Calu3 (cell line): ENCODE results near the gene KHDC1. TPM values are rescaled to one million over a fixed set of nuclear protein-coding genes. Genes with fewer than 3 reads are reported as not detected.
A peak's percentile ranks its signal among the peaks of the same experiment; 100 is the strongest.
"Not testable (repeated sequence)": the region's sequence is repeated elsewhere in the genome, so short reads cannot be mapped to it uniquely, and the experiment has no call there.

Experiments
- Bru-seq: library from RNA; stranded (reverse); fragments of 400-500 nt; gene quantifications from one replicate; lab custom pipeline; 2021; lab: Mats Ljungman, UMichigan
- BruChase-seq, 2 experiments: library from RNA; stranded (reverse); fragments of 400-500 nt; gene quantifications; one replicate each; lab custom pipeline; 2021; lab: Mats Ljungman, UMichigan
- BruUV-seq: library from RNA; stranded (reverse); fragments of 400-500 nt; replicated peaks from 2 replicates; lab custom pipeline; 2021; lab: Mats Ljungman, UMichigan
- CTCF ChIA-PET: fragments of 300-600 bp; sonication (Branson Sonifier 250); formaldehyde crosslinking; loops from one replicate; lab custom pipeline; 2022; ENCODE audit warnings: antibody characterized with exemption; lab: Charles Lee
- DNase-seq: peaks from one replicate; pipeline ENCODE4 v3.0.0; 2022
- H3K27ac Mint-ChIP-seq: one replicate; pipeline ENCODE4 v1.8.0; 2022; ENCODE audit warnings: mixed read lengths; ENCODE audit not compliant: unreplicated experiment
- H3K27me3 Mint-ChIP-seq: one replicate; pipeline ENCODE4 v1.8.0; 2022; ENCODE audit warnings: mixed read lengths; ENCODE audit not compliant: unreplicated experiment
- H3K36me3 Mint-ChIP-seq: one replicate; pipeline ENCODE4 v1.8.0; 2022; ENCODE audit warnings: mild to moderate bottlenecking, moderate library complexity, mixed read lengths; ENCODE audit not compliant: insufficient read depth, unreplicated experiment
- H3K4me1 Mint-ChIP-seq: one replicate; pipeline ENCODE4 v1.8.0; 2022; ENCODE audit warnings: mild to moderate bottlenecking, low read depth, mixed read lengths; ENCODE audit not compliant: unreplicated experiment
- H3K4me3 Mint-ChIP-seq: one replicate; pipeline ENCODE4 v1.8.0; 2022; ENCODE audit warnings: mild to moderate bottlenecking, low read depth, moderate library complexity, mixed read lengths; ENCODE audit not compliant: unreplicated experiment
- H3K9me3 Mint-ChIP-seq: one replicate; pipeline ENCODE4 v1.8.0; 2022; ENCODE audit warnings: low read depth, mixed read lengths; ENCODE audit not compliant: unreplicated experiment
- intact Hi-C: fragments of 100-400 bp; cut with micrococcal nuclease; formaldehyde crosslinking; loops from one replicate; pipeline ENCODE4 v1.10.0; 2022; ENCODE audit not compliant: unreplicated experiment
- long read RNA-seq: library from polyadenylated mRNA; stranded (forward); transcript quantifications from one replicate; pipeline ENCODE4 v2.0.0, GENCODE V29; 2022
- total RNA-seq: library from RNA; stranded (reverse); gene quantifications from 2 replicates; pipeline ENCODE4 v1.2.3, GENCODE V29; 2022
- TF ChIP-seq, protein P1 (sequence below): fragments of 200-600 bp; IDR thresholded peaks from one replicate; pipeline ENCODE4 v1.8.0; 2022; ENCODE audit warnings: antibody characterized with exemption; ENCODE audit not compliant: unreplicated experiment

The KHDC1 gene, protein sequence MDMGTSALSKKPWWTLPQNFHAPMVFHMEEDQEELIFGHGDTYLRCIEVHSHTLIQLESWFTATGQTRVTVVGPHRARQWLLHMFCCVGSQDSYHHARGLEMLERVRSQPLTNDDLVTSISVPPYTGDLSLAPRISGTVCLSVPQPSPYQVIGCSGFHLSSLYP
- total RNA-seq (4.9 and 5.0 TPM in 2 replicates), Bru-seq, nascent RNA (percentile 62 among the genes with signal in this experiment), BruChase-seq, experiment 1, labeled RNA remaining after a 6-hour chase (percentile 52 among the genes with signal in this experiment), BruChase-seq, experiment 2, labeled RNA remaining after a 2-hour chase (percentile 55 among the genes with signal in this experiment)
- long read RNA-seq, partial matches to known transcripts, result 0 of 10 reads
- long read RNA-seq, other reads (novel, unspliced or antisense), result 5 of 10 reads

DNA sequence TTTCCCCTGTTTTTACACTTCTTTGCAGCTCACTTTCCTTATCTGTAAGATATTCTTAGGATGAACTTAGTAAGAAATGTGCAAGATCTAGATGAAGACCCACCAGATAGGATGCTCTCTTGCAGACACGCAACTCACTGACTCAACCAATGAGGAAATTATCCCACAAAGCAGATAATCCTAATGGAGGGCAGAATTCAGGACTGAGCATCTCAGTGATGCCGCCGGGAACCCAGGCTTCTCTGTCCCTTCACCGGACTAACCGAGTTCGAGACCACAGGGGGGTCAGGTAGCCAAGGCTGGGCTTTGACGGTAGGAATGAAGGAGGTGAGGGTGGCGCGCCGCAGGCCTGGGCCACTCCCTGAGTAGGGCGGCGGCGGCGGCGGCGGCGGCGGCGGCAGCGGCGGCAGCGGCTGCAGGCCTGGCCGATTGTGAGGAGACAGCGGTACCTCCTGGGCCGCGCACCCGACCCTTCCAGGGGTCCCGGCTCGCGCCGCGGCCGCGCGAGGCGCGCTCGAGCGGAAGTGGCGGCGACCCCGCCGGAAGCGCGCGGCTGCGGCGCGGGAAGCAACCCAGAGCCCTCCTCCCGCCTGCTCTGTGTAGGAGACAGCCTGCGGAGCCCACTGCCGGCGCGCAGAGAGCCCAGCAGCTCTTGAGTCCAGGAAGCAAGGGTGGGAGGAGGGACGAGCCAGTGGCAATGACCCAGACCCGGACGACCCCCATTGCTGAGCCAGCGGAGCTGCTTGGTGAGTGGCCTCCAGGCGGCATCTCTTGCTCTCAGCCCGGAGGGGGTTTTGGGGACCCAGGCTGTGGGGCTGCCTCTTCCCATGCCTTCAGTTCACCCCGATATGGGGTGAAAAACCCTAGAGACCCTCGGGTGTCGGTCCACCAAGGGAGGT lies at the start of gene KHDC1:
Gene KHDC1 (minus strand): TSS at position 526 of the 899 bp plus-strand sequence. CDS start 20,679 bp downstream, outside the sequence.
- H3K27ac Mint-ChIP-seq, result no peak within 1 kb of the TSS
- DNase-seq, result peak; percentile 53
- H3K27me3 Mint-ChIP-seq, result no peaks in the 10 kb centered on the region
- no peaks in the 10 kb centered on the region for H3K9me3 Mint-ChIP-seq
- H3K36me3 Mint-ChIP-seq, result peaks cover 10% of the 10 kb centered on the region
- CTCF ChIA-PET, result no interaction called here
- peak within 1 kb of the TSS; percentile 67 for H3K4me3 Mint-ChIP-seq
- peaks cover 24% of the 10 kb centered on the region for H3K4me1 Mint-ChIP-seq
- TF ChIP-seq, protein P1, sequence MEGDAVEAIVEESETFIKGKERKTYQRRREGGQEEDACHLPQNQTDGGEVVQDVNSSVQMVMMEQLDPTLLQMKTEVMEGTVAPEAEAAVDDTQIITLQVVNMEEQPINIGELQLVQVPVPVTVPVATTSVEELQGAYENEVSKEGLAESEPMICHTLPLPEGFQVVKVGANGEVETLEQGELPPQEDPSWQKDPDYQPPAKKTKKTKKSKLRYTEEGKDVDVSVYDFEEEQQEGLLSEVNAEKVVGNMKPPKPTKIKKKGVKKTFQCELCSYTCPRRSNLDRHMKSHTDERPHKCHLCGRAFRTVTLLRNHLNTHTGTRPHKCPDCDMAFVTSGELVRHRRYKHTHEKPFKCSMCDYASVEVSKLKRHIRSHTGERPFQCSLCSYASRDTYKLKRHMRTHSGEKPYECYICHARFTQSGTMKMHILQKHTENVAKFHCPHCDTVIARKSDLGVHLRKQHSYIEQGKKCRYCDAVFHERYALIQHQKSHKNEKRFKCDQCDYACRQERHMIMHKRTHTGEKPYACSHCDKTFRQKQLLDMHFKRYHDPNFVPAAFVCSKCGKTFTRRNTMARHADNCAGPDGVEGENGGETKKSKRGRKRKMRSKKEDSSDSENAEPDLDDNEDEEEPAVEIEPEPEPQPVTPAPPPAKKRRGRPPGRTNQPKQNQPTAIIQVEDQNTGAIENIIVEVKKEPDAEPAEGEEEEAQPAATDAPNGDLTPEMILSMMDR, result peak; percentile 12
- intact Hi-C loops, result no loop called here
- BruUV-seq, result no TSS peak

- BruUV-seq, intact Hi-C loops, H3K27me3 Mint-ChIP-seq, H3K9me3 Mint-ChIP-seq, DNase-seq, CTCF ChIA-PET: not testable (repeated sequence)
- Mint-ChIP-seq H3K27ac (peak overlapping the region; percentile 65), H3K4me1 (peaks cover 13% of the 10 kb centered on the region), H3K4me3 (peak overlapping the region; percentile 84), H3K36me3 (peaks cover 16% of the 10 kb centered on the region)
Measured at GRCh38 chr6:73310503-73310845, 47.5 kb upstream of the KHDC1 start.

GRCh38 chr6:73309785-73310502 lies 46.9 kb upstream of the KHDC1 start:
- TF ChIP-seq, protein P1, result peak; percentile 62
- Mint-ChIP-seq H3K36me3 (peaks cover 16% of the 10 kb centered on the region), H3K9me3 (no peaks in the 10 kb centered on the region), H3K27ac (peak overlapping the region; percentile 65), H3K27me3 (no peaks in the 10 kb centered on the region), H3K4me1 (peaks cover 13% of the 10 kb centered on the region), H3K4me3 (peak overlapping the region; percentile 84)
- peak; percentile 74 for DNase-seq
- intact Hi-C loops, result no loop called here
- BruUV-seq, result TSS peak; percentile 32
- CTCF ChIA-PET, result interaction anchor here (0.7 to 0.9 kb wide), 3 partner anchors 16 to 127 kb away, joined by 3 to 4 read pairs (median 3); no protein-coding TSS in a partner anchor

- Mint-ChIP-seq H3K4me3 (peak overlapping the region; percentile 84), H3K36me3 (peaks cover 16% of the 10 kb centered on the region), H3K27ac (peak overlapping the region; percentile 65), H3K27me3 (no peaks in the 10 kb centered on the region), H3K4me1 (peaks cover 13% of the 10 kb centered on the region), H3K9me3 (no peaks in the 10 kb centered on the region)
- TF ChIP-seq, protein P1, result no peak
- DNase-seq, result no peak
- intact Hi-C loops, result no loop called here
- BruUV-seq, result TSS peak; percentile 70
- CTCF ChIA-PET, result interaction anchor here (0.7 to 0.9 kb wide), 3 partner anchors 17 to 127 kb away, joined by 3 to 4 read pairs (median 3); no protein-coding TSS in a partner anchor
Measured at GRCh38 chr6:73309535-73309784, 46.5 kb upstream of the KHDC1 start.
